ENCODE results near the gene ZNF480. TPM values are rescaled to one million over a fixed set of nuclear protein-coding genes. Genes with fewer than 3 reads are reported as not detected.
"Not testable (repeated sequence)": the region's sequence is repeated elsewhere in the genome, so short reads cannot be mapped to it uniquely, and the experiment has no call there.

The ZNF480 gene
- total RNA-seq, 6 experiments from 2014 or later, result 9.8 to 12.5 (median 11.9) TPM

DNA sequence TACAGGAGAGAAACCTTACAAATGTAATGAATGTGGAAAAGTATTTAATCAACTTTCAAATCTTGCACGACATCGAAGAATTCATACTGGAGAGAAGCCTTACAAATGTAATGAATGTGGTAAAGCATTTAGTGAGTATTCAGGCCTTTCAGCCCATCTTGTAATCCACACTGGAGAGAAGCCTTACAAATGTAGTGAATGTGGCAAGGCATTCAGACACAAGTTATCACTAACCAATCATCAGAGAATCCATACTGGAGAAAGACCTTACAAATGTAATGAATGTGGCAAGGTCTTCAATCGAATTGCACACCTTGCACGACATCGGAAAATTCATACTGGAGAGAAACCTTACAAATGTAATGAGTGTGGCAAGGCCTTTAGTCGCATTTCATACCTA is 25.5 kb downstream of the ZNF480 start:
- Mint-ChIP-seq H3K4me1 (ENCODE audit: low read depth) (no peaks in the 10 kb centered on the region), H3K36me3 (ENCODE audit: low read depth) (peaks cover 86% of the 10 kb centered on the region), H3K27me3 (ENCODE audit: insufficient read depth) (no peaks in the 10 kb centered on the region), H3K4me3 (no peak overlapping the region), H3K9me3 (peaks cover 97% of the 10 kb centered on the region), H3K27ac (no peak overlapping the region)
- DNase-seq, result no peak
- TF ChIP-seq, protein P1, sequence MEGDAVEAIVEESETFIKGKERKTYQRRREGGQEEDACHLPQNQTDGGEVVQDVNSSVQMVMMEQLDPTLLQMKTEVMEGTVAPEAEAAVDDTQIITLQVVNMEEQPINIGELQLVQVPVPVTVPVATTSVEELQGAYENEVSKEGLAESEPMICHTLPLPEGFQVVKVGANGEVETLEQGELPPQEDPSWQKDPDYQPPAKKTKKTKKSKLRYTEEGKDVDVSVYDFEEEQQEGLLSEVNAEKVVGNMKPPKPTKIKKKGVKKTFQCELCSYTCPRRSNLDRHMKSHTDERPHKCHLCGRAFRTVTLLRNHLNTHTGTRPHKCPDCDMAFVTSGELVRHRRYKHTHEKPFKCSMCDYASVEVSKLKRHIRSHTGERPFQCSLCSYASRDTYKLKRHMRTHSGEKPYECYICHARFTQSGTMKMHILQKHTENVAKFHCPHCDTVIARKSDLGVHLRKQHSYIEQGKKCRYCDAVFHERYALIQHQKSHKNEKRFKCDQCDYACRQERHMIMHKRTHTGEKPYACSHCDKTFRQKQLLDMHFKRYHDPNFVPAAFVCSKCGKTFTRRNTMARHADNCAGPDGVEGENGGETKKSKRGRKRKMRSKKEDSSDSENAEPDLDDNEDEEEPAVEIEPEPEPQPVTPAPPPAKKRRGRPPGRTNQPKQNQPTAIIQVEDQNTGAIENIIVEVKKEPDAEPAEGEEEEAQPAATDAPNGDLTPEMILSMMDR (IDR thresholded peaks at IDR 0.05), result no peak

DNA sequence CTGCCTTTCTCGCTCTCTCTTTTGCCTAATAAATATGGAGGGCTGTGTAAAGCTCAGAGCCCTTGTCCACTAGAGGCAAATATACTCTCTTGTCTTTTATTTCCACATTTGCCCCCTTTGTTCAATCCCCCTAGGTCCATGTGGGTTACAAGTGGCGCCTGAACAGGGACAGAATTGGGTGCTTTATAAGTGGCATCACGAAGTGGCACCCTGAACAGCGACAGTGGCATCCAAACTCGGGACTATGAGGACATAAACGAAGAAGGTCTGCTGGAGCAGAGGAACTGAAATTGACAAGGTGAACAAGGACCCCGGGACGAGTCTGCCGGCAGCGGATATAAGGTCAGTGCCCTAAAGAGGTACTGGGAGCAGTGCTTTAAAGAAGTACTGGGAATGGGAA is 34.8 kb downstream of the ZNF480 start:
- no peak overlapping the region for H3K4me3 Mint-ChIP-seq
- no peak for DNase-seq
- no peak overlapping the region for H3K27ac Mint-ChIP-seq
- H3K9me3 Mint-ChIP-seq, result peaks cover 84% of the 10 kb centered on the region
- TF ChIP-seq, protein P1 (IDR thresholded peaks at IDR 0.05), result no peak
- no peaks in the 10 kb centered on the region for H3K4me1 Mint-ChIP-seq (ENCODE audit: low read depth)
- H3K36me3 Mint-ChIP-seq (ENCODE audit: low read depth), result peaks cover 15% of the 10 kb centered on the region
- peaks cover 2% of the 10 kb centered on the region; the same call in 1 of the 2 replicates for H3K27me3 Mint-ChIP-seq (ENCODE audit: insufficient read depth)

DNA sequence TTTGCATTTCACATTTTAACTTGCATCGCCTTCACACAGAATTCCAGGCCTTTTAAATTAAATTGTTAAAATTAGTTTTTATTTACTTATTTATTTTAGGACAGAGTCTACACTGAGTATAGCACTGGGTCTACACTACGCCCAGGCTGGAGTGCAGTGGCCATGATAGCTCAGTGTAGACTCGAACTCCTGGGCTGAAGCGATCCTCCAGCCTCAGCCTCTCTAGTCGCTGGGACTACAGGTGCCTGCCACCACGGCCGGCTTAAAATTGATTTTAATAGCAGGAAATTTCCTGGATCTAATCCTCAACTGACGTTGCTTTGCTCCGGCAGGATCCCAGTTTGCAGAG is 38.8 kb downstream of the ZNF480 start:
- Mint-ChIP-seq H3K4me1 (ENCODE audit: low read depth) (no peaks in the 10 kb centered on the region), H3K4me3 (no peak overlapping the region), H3K27ac (no peak overlapping the region), H3K9me3 (peaks cover 75% of the 10 kb centered on the region), H3K27me3 (ENCODE audit: insufficient read depth) (peaks cover 6% of the 10 kb centered on the region), H3K36me3 (ENCODE audit: low read depth) (peaks cover 18% of the 10 kb centered on the region)
- no peak for DNase-seq
- TF ChIP-seq, protein P1 (IDR thresholded peaks at IDR 0.05), result no peak

DNA sequence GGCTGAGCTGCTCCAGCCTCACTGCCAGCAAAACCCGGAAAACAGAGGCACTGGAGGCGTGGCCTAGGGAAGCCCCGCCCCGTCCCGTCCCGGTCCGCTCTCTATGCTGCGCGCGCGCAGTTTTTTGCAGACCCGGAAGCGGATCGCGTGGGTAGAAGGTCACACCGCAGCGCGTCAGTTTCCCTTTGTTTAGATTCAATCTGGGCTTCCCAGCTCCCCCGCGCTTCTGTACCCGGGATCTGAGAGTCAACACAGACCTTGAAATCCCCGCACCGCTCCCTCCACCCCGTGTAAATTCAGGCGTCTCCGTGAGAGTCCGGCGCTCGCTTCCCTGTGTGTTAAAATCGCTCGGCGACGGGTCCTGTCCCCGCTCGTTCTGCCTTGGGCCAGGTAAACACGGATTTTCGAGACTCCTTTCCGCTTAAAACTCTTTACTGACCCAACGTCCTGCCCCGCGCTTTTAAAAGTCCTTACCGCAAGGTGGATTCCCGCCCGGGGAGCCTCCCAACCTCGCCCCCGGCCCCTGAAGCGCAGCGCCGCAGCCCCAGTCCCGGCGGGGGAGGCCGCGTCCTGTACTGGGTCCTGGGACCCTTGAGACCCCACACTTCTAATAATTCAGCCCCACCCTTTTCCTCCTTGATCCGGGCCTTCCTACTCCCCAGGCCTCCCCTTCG is 39.3 kb downstream of the ZNF480 start, which contains the start of gene ZNF610:
TSS of gene ZNF610 (plus strand) at position 127 of the 674 bp plus-strand sequence. CDS start 12,930 bp downstream, outside the sequence.
- H3K9me3 Mint-ChIP-seq, result peaks cover 69% of the 10 kb centered on the region
- TF ChIP-seq, protein P1 (IDR thresholded peaks at IDR 0.05), result no peak
- H3K36me3 Mint-ChIP-seq (ENCODE audit: low read depth), result peaks cover 18% of the 10 kb centered on the region
- H3K4me3 Mint-ChIP-seq, result no peak within 1 kb of the TSS
- peaks cover 6% of the 10 kb centered on the region for H3K27me3 Mint-ChIP-seq (ENCODE audit: insufficient read depth)
- no peak for DNase-seq
- no peak within 1 kb of the TSS for H3K27ac Mint-ChIP-seq
- H3K4me1 Mint-ChIP-seq (ENCODE audit: low read depth), result no peaks in the 10 kb centered on the region

DNA sequence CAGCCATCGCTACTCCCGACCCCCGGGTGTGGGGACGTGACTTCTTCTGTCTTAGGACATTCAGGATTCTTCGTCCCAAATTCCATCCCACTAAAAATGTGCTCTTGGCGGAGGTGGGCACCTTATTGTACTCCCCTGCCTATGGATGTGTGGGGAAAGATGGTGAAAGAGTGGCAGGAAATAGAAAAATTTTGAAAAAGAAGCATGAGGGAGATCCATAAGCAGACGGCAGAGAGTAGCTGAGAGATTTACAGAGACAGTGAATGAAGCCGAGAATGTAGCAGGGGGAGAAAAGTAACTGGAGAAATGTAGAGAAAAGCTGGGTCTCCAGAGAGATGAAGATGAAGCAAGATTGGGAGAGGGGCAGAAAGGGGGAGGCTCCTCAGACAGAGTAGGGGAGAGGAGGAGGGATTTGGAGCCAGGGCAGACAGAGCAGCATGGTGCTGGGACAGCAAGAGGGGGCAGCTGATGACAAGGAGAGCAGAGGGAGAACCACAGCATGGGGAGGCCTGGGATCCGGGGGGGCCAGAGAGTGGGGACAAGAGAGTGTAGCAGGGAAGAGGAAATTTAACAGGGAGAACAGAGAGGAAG is 39.9 kb downstream of the ZNF480 start:
- no peak overlapping the region for H3K27ac Mint-ChIP-seq
- no peak overlapping the region for H3K4me3 Mint-ChIP-seq
- H3K9me3 Mint-ChIP-seq, result peaks cover 64% of the 10 kb centered on the region

DNA sequence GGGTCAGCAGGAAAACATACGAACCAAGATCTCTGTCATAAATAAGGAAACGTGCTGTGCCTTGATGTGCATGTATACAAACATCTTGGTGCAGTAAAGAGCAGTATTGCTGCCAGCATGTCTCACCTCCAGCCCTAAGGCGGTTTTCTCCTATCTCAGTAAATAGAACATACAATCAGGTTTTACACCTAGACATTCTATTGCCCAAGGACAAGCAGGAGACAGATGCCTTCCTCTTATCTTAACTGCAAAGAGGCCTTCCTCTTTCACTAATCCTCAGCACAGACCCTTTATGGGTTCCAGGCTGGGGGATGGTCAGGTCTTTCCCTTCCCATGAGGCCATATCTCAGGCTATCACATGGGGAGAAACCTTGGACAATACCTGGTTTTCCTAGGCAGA is 42.1 kb downstream of the ZNF480 start:
- H3K36me3 Mint-ChIP-seq (ENCODE audit: low read depth); H3K27me3 Mint-ChIP-seq (ENCODE audit: insufficient read depth); H3K4me3 Mint-ChIP-seq; H3K27ac Mint-ChIP-seq; DNase-seq; H3K4me1 Mint-ChIP-seq (ENCODE audit: low read depth): not testable (repeated sequence)
- H3K9me3 Mint-ChIP-seq, result peaks cover 56% of the 10 kb centered on the region

More for the DNA sequence above, 39.9 kb downstream of the ZNF480 start:
- Mint-ChIP-seq H3K4me1 (ENCODE audit: low read depth) (no peaks in the 10 kb centered on the region), H3K27me3 (ENCODE audit: insufficient read depth) (peaks cover 6% of the 10 kb centered on the region), H3K36me3 (ENCODE audit: low read depth) (peaks cover 15% of the 10 kb centered on the region)
- DNase-seq, result no peak
- TF ChIP-seq, protein P1 (IDR thresholded peaks at IDR 0.05), result no peak

Measured in HFFc6 (cell line).